Measurements from ENCODE around the gene PRR5.
"Not testable (repeated sequence)": the region's sequence is repeated elsewhere in the genome, so short reads cannot be mapped to it uniquely, and the experiment has no call there.

The PRR5 gene

DNA sequence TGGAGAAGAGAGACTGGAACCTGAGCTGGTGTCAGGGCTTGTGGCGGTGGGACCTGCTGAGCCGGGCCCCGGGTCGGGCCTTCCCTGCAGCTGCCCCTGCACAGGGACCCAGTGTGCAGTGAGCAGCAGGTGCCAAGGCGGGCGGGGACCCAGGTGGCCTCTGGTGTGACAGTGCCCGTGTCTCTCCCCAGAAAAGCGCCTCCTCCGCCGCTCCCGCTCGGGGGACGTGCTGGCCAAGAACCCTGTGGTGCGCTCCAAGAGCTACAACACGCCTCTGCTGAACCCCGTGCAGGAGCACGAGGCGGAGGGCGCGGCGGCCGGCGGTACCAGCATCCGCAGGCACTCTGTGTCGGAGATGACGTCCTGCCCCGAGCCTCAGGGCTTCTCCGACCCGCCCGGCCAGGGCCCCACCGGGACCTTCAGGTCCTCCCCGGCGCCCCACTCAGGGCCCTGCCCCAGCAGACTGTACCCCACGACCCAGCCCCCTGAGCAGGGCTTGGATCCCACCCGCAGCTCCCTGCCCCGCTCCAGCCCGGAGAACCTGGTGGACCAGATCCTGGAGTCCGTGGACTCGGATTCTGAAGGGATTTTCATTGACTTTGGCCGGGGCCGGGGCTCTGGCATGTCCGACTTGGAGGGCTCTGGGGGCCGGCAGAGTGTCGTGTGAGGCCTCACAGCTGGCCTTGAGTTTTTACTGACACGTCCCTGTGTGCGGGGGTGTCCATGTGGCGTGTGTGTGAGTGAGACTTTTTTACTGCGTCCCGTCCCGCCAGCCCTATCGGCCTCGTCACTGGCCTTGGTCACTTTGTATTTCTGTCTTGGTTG is 34.8 kb downstream of the PRR5 start:
- no peak for DNase-seq

DNA sequence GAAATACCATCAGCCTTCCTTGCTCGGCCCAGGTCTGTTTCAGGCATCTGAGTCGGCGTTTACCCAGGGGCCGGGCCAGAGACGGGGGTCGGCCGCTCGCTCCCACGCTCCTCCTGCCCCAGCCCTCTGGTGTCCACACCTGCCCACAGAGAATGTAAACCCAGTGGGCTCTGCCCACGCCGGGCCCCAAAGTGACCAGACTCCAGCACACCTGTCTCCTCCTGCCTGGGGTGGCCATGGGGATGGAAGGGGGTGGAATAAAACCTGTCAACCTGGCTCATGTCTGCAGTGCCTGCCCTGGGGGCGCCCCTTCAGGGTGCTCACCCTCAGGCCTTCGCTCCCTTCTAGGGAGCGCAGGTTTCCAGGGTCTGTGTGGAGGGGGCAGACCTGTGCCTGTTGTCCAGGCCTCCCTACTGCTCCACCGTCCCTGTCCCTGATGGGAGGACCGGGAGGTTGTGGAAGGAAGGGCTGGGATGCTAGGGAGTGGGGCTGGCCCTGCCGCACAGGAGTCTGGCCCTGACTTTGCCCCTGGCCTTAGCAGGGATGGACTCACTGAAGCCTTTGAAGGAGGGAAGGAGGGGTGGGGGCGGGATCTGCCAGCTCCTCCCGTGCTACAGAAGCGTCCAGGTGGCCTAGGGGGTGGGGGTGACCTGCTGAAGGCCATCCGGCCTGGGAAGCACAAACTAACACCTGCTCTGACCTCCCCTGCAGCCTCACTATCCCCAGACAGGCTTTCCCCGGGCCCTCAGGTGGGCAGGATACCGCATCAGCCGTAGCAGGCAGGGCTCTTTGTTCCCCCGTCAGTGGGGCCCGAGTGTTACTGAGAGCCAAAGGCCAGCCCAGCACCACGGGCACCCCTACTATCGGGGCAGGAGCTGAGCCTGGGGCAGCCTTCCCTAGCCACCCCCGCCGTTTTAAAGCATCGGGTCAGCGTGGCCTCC is 35.7 kb downstream of the PRR5 start:
- no peak for DNase-seq

DNA sequence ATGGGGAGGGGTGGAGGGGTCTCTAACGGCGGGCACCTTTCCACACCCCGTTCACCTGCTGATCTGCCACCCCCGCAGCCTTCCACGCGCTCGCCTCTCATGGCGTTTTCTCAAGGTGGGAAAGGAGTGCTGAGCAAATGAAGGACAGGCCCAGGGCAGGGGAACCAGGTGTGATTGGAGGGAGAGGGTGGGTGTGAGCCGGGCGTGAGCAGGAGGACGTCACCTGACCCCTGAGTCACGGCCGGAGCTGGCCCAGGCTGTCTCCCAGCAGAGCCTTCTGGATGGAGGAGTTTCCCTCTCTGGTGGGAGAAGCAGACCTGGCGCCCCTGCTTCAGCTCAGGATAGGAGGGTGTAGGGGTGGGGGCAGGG is 36.3 kb downstream of the PRR5 start:
- no peak for DNase-seq

DNA sequence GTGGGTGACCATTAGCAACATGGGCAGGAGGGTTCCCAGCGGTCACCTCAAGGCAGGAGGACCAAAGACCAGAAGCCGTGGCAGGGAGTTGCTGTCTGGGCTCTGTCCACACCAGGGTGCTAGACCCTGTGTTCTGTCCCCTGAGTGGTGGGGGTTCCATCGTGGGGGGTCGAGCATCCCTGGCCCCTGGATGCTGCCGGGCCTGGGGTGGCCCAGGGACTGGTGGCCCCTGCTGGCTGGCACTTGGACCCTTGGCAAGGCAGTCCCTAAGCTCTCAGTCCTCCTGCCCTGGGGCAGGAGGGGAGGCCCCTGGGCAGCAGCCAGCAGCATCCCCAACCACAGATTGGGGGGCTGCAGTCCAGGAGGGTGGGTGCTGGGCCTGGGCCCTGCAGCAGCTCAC is 37.0 kb downstream of the PRR5 start:
- no peak for DNase-seq

DNA sequence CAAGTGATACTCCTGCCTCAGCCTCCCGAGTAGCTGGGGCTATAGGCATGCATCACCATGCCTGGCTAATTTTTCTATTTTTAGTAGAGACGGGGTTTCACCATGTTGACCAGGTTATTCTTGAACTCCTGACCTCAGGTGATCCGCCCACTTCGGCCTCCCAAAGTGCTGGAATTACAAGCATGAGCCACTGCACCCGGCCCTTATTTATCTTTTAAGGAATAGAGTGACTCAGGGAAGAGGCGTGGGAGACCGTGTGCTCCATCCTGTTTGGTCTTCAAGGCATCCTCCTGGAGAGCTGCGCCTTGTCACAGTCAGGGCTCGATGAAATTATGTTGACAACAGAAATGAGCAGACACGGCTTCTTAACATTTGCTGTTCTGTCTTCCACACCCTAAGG is 37.7 kb downstream of the PRR5 start:
- DNase-seq, result not testable (repeated sequence)

DNA sequence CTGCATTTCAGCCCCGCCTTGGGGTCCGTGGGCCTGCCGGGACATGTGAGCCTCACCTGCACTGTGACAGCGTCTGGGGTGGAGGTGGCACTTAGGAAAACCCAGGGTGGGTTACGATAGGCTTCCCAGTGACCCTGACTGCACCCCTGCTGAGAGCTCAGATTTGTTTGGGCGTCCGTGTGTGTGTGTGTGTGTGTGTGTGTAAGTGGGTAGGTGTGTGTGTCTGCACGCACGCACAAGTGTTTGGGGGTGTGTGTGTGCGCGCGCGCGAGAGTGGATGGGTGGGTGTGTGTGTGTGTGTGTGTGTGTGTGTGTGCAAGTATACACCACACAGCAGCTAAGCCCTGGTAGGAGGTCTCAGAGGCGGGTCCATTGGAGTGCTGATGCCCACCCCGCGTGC is 38.3 kb downstream of the PRR5 start:
- no peak for DNase-seq

DNA sequence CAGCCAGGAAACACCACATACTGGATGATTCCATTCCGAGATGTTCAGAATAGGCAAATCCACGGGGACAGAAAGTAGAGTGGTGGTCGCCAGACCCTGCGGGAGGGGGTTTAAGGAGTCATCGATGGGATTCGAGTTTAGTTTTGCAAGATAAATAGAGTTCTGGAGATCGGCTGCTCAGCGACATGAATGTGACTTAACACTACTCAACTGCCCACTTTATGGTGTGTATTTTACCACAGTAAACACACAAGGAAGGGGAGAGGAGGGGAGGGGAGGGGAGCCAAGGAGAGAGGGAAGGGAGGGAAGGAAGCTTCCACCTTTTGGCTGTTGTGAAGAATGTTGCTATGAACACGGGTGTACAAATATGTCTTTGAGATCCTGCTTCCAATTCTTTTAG is 39.9 kb downstream of the PRR5 start:
- DNase-seq, result no peak

DNA sequence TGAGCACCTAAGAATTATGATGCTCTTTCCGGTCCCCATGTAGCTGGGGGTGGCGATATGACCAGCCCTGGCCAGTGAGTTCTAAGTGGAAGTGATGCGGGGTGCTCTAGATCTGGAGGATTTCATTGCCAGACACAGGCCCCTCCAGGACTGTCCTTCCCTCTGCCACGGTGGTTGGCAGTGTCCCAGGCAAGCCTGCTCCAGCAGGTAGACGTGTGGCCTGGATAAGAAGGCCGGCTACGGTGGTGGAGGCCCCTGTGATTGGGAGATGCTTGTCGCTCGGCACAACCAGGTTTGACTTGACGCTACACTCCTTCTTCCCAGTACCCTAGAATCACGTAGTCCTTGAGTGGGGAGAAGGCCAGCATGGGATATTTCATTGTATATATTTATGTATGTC is 41.2 kb downstream of the PRR5 start:
- no peak for DNase-seq

DNA sequence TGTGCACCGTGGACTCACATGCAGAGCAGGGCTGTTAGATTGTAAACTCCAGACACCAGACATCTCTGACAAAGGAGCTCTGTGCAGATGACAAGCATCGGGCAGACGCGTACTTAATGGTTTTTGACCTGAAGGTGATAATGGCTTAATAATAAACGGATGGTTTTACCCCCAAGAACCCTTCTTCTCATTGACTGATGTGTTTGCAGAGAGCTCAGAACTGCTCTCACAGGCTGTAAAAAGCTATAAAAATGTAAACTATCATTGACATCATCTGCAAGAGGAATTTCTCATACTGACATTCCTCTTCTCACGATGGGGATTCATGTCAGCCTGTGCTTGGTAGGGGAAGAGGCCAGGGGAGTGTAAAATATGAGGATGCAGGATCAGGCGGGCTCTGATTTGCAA is 41.8 kb downstream of the PRR5 start:
- no peak for DNase-seq

DNA sequence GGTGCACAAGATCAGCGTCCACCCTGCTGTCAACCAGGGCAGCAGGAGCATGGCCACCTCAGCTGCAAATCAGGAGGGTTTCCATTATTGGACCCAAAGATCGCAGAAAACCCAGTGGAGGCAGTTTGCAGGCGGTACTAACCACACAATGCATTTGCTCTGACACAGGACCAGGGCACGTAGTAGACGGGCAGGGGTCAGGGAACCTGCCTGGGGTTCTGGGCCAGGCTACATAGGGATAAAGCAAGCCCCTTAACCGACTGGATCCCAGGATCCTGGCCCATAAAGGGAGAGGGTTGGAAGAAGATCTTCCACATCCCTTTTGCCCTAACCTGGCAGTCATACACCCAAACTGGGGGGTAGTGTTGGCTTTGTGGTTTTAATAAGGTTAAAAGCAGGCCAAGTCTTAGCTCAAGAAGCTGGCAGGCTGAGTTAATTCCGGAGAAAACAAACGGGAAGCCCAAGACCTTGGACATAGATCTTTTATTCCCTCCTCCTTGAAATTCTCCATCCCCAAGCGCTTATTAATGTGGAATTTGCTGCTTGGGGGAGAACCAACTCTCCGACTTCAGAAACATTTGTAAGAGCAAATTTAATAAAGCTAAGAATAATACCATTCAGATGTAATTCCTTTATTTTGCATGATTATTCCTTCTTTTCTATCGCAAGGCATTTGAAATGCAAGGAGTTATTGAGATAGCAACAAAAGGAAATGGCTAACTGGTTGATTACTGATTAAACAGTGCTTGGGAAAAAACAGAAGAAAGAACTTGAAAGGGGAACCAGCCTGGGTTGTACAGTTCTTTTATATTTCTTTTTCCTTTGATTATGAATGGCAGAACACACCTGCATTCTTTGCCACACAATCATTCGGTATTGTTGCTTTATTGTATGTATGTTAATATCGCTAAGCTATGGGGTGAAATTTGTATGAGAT is 44.1 kb downstream of the PRR5 start:
- DNase-seq, result no peak

DNA sequence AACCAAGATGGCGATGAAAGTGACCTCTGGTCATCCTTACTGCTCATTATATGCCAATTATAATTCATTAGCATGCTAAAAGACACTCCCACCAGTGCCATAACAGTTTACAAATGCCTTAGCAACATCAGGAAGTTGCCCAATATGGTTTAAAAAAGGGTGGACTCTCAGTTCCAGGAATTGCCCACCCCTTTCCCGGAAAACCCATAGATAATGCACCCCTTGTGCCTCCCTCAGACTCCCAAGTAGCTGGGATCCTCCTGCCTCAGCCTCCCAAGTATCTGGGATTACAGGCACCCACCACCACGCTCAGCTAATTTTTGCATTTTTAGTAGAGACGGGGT is 45.8 kb downstream of the PRR5 start:
- DNase-seq, result not testable (repeated sequence)

DNA sequence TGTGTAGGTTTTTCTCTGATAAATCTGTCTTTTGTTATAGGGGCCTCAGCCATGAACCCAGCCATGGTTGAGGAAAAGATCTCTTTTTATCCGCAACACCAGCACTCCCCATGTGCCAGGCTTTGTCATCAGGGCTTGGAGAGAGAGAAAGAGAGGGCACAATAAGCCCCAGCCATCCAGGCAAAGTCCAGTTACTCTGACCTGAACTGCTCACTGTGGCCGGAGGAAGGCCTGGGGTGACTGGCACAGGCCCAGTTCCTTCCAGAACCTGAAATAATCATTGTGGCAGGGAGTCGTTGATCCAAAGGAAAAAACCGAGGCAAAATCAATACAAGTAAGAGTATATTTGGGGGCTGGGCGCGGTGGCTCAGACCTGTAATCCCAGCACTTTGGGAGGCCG is 46.5 kb downstream of the PRR5 start:
- no peak for DNase-seq

DNA sequence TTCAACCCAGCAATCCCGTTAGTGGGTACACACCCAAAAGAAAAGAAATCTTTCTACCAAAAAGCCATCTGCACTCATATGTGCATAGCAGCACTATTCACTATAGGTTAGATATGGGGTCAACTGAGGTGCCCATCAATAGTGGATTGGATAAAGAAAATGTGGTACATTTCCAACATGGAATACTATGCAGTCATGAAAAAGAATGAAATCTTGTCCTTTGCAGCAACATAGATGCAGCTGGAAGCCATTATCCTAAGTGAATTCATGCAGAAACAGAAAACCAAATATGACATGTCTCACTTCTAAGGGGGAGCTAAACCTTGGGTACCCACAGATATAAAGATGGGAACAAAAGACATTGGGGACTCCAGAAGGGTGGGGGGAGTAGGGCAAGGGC is 48.5 kb downstream of the PRR5 start:
- no peak for DNase-seq

DNA sequence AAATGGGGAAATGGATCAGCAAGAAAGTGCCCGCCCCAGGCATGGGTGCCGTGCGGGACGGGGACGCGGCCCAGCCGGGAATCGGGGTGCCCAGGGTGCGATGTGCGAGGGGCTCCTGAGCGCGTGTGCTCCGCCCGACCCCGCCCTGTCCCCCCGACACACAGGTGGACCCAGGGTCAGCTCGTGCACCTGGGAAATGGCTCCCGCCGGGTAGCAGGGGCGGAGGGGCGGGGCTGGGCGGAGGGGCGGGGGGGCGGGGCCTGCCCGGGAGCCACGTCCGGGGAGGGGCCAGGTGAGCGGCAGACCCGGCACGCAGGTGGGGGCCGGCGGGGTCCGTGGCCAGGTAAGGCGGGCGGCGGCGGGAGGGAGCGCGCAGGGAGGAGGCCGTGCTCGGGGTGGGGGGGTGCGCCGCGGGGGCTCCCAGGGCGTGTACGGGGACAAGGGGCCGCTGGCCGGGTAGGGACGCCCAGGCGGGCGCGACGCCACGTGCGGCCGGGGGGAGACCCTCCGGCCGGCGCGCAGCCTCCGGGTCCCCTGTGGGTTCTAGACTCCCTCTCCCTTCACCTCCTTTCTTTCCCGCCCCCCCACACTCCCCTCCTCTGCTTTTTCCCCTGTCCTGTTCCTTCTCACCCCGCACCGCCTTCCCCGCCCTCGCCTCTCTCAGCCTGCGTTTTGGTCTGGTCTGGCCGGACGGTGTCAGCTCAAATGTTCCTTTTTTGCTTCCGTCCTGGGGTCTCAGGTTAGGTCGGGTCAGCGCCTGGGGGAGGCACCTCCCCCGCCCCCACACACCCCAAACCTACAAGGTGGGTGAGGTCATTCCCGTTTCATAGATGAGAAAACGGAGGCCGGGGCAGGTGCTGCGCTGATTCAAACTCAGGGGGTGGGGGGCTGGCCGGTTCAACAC is 50.5 kb downstream of the PRR5 start, which contains the start of gene ARHGAP8:
TSS of gene ARHGAP8 (plus strand) at position 291 of the 904 bp plus-strand sequence. CDS start 33,953 bp downstream, outside the sequence.
- no peak for DNase-seq

DNA sequence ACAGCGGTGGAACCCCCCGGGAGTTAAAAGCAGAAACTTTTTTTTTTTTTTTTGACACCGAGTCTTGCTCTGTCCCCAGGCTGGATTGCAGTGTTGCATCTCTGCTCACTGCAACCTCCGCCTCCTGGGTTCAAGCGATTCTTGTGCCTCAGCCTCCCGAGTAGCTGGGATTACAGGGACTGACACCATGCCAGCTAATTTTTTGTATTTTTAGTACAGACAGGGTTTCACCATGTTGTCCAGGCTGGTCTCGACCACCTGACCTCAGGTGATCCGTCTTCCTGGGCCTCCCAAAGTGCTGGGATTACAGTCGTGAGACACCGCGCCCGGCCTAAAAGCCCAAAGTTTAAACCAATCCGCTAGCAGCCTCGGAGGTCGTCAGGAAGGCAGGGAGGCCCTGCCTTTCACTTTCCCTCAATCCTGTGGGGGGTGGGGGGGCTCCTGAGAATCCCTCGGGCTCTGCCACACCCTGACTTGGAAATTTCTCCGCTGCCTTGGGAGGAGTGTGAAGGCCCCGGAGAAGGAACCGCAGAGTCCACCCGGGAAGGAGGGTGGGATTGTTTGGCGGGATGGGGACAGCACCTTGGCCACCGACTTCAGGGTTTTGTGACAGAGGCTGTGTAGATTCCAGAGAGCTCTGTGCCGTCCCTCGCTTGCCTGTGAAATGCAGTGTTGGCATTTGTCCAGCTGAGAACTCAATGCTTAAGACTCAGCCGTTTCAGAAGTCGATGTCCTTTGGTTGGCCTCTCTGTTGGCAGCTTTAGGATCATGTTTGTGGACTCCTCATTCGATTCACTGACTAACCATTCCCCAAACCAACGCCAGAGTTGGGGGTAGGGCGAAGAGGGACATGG is 51.4 kb downstream of the PRR5 start:
- no peak for DNase-seq

DNA sequence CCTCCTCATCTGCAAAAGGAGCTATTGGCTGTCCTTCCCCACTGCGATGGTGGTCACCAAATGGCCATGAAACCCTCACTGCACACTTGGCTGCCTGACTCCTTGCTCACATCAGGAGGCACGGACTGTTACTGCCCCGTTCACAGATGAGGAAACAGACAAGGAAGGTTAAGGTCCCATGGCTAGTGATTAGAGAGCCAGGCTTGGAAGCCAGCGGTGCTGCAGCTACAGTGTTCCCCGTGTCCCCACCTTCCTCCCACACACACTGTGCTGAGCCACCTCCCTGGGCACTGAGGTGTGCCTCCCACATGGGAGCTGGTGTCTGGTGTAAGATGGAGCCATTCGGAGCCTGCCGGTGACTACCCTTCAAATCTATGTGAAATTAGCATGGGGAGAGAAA is 53.0 kb downstream of the PRR5 start:
- DNase-seq, result no peak

DNA sequence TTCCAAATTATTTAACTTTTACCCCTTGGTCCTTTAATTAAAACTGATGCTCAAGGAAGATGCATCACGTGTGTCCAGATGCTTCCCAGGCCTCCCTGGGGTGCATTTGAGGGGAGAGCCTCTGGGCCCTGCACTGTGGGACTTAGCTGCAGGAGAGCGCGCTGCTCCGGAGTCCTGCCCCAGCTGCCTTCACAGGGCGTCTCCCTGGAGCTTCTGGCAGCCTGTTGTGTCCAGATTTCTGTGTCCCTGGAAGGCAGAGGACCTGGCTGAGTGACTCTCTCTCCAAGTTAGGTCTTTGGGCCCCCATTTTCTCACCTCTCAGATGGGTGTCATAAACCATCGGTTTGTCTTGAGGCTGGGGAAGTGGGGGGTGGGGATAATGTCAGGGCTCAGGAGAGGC is 53.4 kb downstream of the PRR5 start:
- DNase-seq, result no peak

DNA sequence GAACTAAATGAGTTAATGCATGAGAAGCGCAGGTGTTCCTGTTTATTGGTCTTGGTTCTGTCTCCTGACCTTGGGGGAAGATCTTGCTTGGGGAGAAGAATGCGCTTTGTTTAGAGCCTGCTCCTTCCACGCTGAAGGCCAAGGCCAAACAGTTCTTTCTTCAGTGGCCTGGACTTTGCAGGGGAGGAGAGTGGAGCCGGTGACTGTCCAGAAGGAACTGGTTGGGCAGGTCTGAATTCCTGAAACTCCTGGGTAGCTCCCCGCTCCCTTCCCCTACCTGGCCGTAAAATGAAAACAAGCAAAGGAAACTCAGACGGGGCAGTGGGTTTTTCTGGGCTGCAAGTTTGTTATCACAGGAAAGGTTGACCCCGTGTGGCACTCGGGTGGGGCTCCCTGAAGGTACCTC is 54.0 kb downstream of the PRR5 start:
- no peak for DNase-seq

DNA sequence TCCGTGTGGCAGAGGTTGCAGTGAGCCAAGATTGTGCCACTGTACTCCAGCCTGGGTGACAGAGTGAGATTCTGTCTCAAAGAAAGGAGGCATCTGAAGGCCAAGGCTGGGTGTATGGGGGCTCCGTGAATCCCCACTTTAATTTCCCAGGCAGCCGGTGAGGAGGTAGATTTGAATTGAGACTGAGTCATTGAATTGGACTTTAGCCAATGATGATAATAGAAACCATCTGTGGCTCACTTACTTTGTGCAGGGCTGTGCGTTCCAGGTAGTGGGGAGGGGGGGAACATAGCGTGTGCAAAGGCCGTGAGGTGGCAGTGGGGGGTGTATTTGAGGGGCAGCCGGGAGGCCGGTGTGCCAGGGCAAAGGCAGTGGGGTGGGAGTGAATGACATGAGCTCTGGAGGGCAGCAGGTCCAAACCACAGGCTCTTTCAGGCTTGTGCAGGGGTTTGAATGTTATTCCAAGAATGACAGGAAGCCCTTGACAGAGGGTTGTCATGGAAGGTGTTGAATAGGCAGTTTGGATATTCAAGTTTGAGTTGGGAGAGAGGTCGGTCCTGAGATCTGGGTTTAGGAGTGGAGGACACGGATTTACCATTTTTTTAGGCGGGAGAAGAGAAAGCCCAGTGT is 56.5 kb downstream of the PRR5 start:
- no peak for DNase-seq

DNA sequence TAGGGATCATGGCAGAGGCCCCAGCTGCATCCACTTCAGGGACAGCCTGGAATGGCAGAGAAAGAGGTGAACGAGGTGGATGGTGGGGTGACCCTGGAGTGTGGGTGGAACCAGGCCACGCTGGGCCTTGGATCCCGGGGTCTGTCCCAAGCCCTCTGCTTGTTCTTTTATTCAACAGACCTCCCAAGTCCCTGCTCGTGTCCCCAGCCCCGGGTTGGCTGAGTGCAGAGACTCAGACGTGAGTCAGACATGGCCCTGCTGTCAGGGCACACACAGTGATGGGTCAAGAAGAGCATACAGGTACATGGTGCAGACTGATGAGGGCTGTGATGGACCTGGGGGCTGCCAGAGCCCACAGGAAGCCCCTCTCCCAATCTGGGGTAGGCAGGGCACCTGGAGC is 57.0 kb downstream of the PRR5 start:
- no peak for DNase-seq

All from T1000 (cell line).